22Rv1 (cell line): ENCODE results near the gene NFYB.

Experiments
- CTCF ChIP-seq: fragments of 450-650 bp; IDR thresholded peaks from 2 replicates; pipeline ENCODE4 v1.5.1; 2017; ENCODE audit warnings: mild to moderate bottlenecking
- ZFX ChIP-seq: fragments of 450-650 bp; IDR thresholded peaks from 2 replicates; pipeline ENCODE4 v1.6.1; 2017; ENCODE audit warnings: antibody characterized with exemption, borderline replicate concordance

- TF ChIP-seq CTCF (no peak), ZFX (no peak)
Measured at GRCh38 chr12:104131609-104132008, 6.4 kb downstream of the NFYB start.
